ENCODE measurements around the gene PHF14.

Gene PHF14

GRCh38 chr7:11120068-11120664 is 146.5 kb downstream of the PHF14 start:
- no peak for DNase-seq

- DNase-seq = no peak
Observed at GRCh38 chr7:11120675-11121220, 147.1 kb downstream of the PHF14 start.

- DNase-seq = no peak
Observed at GRCh38 chr7:11124856-11125559, 151.3 kb downstream of the PHF14 start.

GRCh38 chr7:11127114-11127785 is 153.6 kb downstream of the PHF14 start:
- DNase-seq = no peak

- DNase-seq = no peak
Observed at GRCh38 chr7:11127988-11128387, 154.3 kb downstream of the PHF14 start.

- DNase-seq = no peak
Observed at GRCh38 chr7:11128498-11128897, 154.8 kb downstream of the PHF14 start.

- no peak for DNase-seq
Observed at GRCh38 chr7:11130012-11130411, 156.3 kb downstream of the PHF14 start.

GRCh38 chr7:11130601-11131000 is 156.9 kb downstream of the PHF14 start:
- DNase-seq = no peak

- DNase-seq = no peak
Observed at GRCh38 chr7:11133436-11133959, 159.8 kb downstream of the PHF14 start.

- no peak for DNase-seq
Observed at GRCh38 chr7:11135573-11135972, 161.9 kb downstream of the PHF14 start.

- no peak for DNase-seq
Observed at GRCh38 chr7:11141541-11141940, 167.9 kb downstream of the PHF14 start.

- no peak for DNase-seq
Observed at GRCh38 chr7:11153694-11154093, 180.0 kb downstream of the PHF14 start.

GRCh38 chr7:11155883-11156282 is 182.2 kb downstream of the PHF14 start:
- DNase-seq = no peak

GRCh38 chr7:11161499-11161898 is 187.8 kb downstream of the PHF14 start:
- DNase-seq = no peak

- DNase-seq = no peak
Observed at GRCh38 chr7:11163220-11163619, 189.5 kb downstream of the PHF14 start.

- DNase-seq = no peak
Observed at GRCh38 chr7:11166051-11166450, 192.4 kb downstream of the PHF14 start.

GRCh38 chr7:11168650-11169170 is 195.0 kb downstream of the PHF14 start:
- no peak for DNase-seq

- DNase-seq = no peak
Observed at GRCh38 chr7:11170175-11170574, 196.5 kb downstream of the PHF14 start.

- DNase-seq = no peak
Observed at GRCh38 chr7:11170863-11171568, 197.3 kb downstream of the PHF14 start.

GRCh38 chr7:11171569-11172192 is 198.0 kb downstream of the PHF14 start:
- DNase-seq = no peak

- no peak for DNase-seq
Observed at GRCh38 chr7:11172835-11173234, 199.2 kb downstream of the PHF14 start.

- no peak for DNase-seq
Observed at GRCh38 chr7:11175371-11175770, 201.7 kb downstream of the PHF14 start.
